HEK293T (cell line): ENCODE measurements around the gene CD81.

Experiments used
- FOXA1 ChIP-seq: fragments of 450-650 bp; IDR thresholded peaks from 2 replicates; pipeline ENCODE4 v1.6.1; 2016; ENCODE audit warnings: mild to moderate bottlenecking
- SUZ12 ChIP-seq: fragments of 450-650 bp; IDR thresholded peaks from 2 replicates; pipeline ENCODE4 v1.6.1; 2016; ENCODE audit warnings: mild to moderate bottlenecking

DNA sequence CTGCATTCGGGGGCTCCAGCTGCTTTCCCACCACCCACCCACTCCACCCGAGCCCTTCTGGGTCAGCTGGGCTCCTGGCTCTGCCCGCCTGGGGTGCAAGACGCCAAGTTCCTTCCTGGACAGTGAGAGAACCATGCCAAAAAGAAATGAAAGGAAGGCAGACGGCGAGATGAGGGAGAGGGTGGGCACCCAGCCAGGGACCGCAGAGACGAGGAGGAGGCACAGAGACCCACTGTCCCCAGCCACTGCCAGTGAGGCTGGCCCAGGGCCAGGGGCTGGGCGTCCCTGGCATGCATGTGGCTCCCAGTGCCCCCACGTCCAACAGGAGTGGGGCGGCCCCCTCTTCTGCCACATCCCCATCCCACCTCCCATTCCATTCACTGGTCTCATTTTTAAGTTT lies 10.8 kb upstream of the CD81 start:
- TF ChIP-seq FOXA1 (no peak), SUZ12 (no peak)
